Fibroblast of mammary gland (primary cell): Measurements from ENCODE around the gene PTGES.
"Not testable (repeated sequence)": the region's sequence is repeated elsewhere in the genome, so short reads cannot be mapped to it uniquely, and the experiment has no call there.

Source experiments
- DNase-seq: peaks from one replicate; pipeline ENCODE4 v3.0.0-alpha.2; 2010; ENCODE audit warnings: low read depth
- H3K4me3 ChIP-seq: 2 replicates; pipeline ENCODE4 v1.5.1; 2011; ENCODE audit warnings: low read depth, mild to moderate bottlenecking, low read length, moderate library complexity; ENCODE audit not compliant: control insufficient read depth
- CTCF ChIP-seq: conservative IDR thresholded peaks from 2 replicates; pipeline ENCODE4 v1.5.1; 2011; ENCODE audit warnings: low read depth, low read length, inconsistent platforms; ENCODE audit not compliant: control insufficient read depth, insufficient read depth

The PTGES gene

DNA sequence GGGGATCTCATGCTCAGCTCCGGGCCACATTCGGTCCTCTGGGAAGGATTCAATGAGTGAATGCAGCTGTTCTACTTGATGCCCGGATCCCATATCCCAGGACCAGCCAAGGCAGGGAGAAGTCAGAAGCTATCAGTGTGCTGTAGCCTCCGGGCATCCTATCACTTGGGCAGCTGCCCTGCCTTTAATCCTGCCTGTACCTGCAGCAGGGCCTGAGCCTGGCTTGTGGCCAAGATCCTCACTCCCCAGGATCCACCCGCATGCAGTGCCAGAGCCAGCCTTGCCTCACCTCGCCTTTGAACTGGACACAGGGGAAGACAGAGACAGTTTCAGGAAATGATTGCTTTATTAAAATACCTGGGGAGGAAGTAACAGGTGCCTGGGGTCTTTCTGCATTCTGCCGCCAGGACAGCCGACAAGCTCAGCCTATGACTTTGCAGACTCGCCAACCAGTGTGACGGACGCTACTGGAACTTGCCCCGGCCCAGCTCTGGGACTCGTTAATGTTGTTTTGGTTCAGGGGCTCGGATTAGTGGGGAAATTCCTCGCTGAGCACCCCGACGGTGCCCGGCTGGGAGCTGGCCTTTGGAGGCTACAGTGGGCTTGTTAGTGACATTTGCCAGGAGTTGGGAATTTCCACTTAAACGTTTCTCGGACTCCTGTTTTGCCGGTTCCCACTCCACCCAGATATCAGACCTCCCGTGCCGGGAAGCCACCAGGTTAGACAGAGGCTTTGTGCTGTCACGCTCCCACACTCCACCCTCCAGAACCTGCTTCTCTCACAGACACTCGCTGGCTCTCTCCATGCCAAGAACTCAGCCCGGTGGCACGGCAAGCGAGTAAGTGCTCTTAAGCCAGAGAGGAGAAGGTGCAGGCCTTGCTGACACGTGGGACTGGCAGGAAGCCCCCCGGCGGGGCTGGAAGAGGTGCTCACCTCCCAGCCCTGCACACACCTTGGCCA lies 721 bp downstream of the PTGES start:
- TF ChIP-seq CTCF: no peak
- DNase-seq: no peak
- H3K4me3 ChIP-seq: peak overlapping the region; percentile 51

DNA sequence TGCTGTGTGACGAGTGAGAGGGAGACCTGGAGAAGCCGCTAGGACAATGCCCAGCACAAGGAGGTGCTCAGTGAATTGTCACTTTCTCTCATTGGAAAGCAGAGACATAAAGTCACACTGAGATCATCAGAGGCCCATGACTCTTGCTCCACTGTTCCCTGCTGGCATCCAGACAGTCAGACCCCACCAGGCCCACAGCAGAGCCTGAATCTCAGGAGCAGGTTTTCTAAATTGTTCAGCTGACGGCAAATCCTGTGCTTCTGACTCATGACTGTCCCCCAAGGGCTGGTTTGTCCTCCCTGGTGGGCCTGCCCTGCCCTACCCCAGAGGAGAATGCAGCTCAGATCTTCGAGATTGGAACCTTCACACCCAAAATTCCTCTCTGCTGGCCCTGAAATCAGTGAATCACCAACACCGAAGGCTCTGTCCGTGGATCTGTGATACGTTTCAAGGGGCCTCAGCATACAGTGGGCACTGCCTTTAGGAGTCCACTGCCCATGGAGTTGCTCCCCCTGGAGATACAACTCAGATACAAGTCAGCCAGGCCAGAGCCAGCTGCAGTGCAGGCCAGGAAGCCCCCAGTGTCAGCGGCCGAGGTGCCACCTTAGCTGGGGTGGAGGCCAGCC lies 2.7 kb downstream of the PTGES start:
- TF ChIP-seq CTCF: no peak
- peak; percentile 84 for DNase-seq
- H3K4me3 ChIP-seq: no peak overlapping the region

- DNase-seq: no peak
- no peak overlapping the region for H3K4me3 ChIP-seq
- no peak for TF ChIP-seq CTCF
Observed at GRCh38 chr9:129749575-129749974, 3.3 kb downstream of the PTGES start.

DNA sequence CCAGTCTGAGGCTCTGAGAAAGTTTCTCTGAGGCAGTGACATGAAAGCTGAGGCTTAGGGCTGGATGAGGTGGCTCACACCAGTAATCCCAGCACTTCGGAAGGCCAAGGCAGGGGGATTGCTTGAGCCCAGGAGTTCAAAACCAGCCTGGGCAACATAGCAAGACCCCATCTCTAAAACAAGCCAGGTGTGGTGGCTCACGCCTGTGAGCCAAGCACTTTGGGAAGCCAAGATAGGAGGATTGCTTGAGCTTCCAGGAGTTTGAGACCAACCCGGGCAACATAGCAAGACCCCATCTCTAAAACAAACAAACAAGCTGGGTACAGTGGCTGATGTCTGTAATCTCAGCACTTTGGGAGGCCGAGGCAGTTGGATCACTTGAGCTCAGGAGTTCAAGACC lies 3.8 kb downstream of the PTGES start:
- not testable (repeated sequence) for DNase-seq, H3K4me3 ChIP-seq

GRCh38 chr9:129748249-129748648 lies 4.6 kb downstream of the PTGES start:
- TF ChIP-seq CTCF: no peak
- peak; percentile 88 for DNase-seq
- no peak overlapping the region for H3K4me3 ChIP-seq

GRCh38 chr9:129746092-129746777 lies 6.6 kb downstream of the PTGES start:
- DNase-seq: peak; percentile 44
- TF ChIP-seq CTCF: no peak
- H3K4me3 ChIP-seq: no peak overlapping the region

GRCh38 chr9:129745200-129745599 lies 7.6 kb downstream of the PTGES start:
- DNase-seq: no peak

More at GRCh38 chr9:129745200-129745599, 7.6 kb downstream of the PTGES start:
- no peak for TF ChIP-seq CTCF
- H3K4me3 ChIP-seq: no peak overlapping the region
